ENCODE measurements around the gene GMPPA.

Gene GMPPA

DNA sequence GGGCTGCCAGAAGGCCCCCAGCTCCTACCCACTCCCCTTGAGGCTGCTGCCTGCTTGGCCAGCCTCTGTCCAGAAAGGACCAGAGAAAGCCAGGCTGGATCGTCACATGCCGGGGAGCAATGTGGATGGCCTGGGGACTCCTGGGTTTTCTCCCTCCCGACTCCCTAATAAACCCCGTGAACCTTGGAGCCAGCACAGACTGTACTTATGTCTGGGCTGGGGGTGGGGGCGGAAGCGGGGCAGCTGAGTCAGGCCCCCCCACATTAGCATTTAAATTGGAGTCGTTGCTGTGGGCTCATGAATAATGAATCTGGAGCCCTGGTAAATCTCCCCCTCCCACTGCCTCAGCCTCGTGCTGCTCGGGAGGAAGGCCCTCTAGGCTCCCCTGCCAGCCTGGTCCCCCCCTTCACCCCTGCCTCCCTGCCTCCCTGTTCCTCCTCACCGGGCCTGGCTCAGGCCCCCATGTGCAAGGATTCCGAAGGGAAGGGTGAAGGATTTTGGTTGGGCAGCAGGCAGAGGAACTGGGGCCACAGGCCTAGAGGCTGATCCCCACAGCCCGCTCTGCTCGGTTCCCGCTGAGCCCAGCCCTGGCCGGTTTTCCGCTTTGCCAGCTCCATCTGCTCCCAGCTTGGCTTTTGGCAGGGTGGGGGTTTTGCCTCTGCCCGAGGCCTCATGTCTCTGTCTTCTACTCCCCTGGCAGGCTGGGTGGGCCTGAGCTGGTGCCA is 8.3 kb downstream of the GMPPA start:
- DNase-seq: no peak

GRCh38 chr2:219507581-219508443 is 9.1 kb downstream of the GMPPA start:
- no peak for DNase-seq

DNA sequence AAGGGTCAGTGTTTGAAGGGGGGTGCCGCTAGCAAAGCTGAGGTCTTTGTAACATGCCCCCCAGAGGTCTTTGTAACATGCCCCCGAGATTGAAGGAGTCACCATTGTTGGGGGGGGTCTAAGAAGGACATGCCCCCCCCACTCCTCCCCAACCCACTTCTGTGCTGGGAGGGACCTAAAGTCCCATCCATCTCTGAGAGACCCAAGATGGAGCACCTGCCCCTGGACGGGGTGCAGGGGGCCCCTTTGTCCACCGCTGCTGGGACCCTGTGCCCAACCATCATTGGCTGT is 9.7 kb downstream of the GMPPA start:
- DNase-seq: no peak

DNA sequence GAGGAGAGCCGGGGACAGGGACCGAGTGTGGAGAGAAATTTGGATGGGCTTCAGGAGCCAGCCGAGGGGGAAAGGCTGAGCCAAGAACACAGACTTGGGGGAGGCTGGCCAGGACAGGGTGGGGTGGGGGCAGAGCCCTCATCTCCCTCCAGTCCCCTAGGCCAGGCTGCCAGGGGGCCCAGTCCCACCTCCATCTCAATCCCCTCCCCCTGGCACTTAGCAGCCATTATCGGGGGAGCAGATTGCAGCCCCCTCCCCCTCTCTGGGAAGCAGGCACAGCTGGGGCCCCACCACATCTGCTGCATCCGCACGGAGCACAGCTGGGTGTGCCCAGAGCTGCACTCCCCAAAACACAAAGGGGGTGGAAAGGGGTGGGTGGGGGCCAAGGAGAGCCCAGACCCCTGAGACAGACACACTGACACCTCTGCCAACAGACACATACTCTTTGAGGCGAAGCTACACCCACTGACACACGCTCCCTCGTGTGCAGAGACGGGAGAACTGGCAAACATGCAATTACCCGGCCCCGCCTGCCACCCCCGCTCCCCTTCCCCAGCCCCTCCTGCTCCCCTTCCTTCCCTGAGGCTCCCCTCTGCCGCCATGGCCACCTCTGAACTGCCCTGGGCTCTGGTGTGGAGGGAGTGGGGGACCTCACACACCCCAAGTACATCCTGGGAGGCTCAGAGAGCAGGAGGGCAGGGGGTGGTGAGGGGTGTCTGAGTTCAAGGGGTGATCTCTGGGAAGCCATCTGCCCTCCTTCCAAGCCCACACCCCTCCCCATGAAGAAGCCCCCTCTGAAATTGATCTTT is 10.5 kb downstream of the GMPPA start:
- DNase-seq: no peak

- peak; percentile 57 to 61 for DNase-seq
Observed at GRCh38 chr2:219509780-219510511, 11.3 kb downstream of the GMPPA start.

- no peak for DNase-seq
Observed at GRCh38 chr2:219510512-219511135, 11.9 kb downstream of the GMPPA start.

DNA sequence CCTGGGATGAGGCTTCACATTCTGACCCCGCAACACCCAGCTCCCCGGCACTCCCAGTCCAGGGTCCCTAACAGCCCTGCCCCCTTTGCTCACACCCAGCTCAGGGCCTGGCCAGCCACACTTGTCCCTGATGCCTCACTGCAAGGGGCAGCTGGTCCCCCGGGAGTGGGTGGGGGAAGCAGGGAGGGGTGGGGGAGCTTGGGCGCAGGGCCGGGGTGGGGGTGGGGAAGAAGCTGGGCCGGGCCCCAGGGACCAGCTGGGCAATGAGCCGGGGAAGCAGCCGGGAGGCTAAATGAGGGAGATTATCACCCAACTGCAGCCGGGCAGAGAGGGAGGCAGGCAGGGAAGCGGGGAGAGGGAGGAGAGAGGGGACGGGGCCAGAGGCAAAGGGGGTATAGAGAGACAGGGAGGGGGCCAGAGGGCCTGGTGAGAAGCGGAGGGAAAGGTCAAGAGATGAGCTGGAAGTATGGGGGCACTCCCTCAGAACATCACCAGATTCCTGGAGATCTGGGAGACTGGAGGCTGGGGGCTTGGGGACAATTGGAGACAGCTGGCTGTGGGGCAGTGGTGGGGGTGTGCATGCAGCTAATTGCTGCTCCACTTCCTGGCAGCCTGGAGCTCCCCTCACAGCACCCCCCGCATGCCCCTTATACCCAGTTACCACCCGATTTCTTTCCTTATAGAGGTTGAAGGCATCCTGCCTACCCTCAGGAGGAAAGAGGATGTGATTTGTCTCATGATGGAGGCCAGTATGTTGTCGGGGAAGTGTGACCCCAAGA is 13.0 kb downstream of the GMPPA start:
- DNase-seq: no peak

- DNase-seq: no peak
Observed at GRCh38 chr2:219512524-219513216, 14.0 kb downstream of the GMPPA start.

DNA sequence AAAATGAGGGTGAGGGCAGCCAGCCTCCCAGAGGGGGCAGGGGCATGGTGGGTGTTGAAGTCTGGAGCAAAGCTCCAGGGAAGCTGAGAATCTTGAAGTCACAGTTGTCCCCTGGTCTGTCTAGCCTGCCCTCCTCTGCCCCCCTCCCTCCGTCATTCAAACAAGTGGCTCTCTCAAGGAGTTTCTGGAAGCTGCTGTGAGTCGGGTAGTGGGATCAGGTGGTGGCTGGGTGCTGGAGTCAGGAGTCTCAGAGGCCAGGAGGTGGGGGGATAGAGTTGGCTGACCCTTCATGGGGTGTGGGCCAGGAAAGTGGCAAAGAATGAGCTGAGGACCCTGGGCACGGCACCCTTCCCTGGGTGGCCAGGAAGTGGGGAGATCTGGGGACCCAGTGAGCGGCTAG is 15.1 kb downstream of the GMPPA start:
- DNase-seq: no peak

GRCh38 chr2:219514196-219514761 is 15.6 kb downstream of the GMPPA start, which contains the start of gene ASIC4:
Gene ASIC4 (plus strand): TSS chr2:219514482. CDS start chr2:219514725, 243 bp downstream.
- DNase-seq: no peak

- no peak for DNase-seq
Observed at GRCh38 chr2:219514836-219515235, 16.1 kb downstream of the GMPPA start.

DNA sequence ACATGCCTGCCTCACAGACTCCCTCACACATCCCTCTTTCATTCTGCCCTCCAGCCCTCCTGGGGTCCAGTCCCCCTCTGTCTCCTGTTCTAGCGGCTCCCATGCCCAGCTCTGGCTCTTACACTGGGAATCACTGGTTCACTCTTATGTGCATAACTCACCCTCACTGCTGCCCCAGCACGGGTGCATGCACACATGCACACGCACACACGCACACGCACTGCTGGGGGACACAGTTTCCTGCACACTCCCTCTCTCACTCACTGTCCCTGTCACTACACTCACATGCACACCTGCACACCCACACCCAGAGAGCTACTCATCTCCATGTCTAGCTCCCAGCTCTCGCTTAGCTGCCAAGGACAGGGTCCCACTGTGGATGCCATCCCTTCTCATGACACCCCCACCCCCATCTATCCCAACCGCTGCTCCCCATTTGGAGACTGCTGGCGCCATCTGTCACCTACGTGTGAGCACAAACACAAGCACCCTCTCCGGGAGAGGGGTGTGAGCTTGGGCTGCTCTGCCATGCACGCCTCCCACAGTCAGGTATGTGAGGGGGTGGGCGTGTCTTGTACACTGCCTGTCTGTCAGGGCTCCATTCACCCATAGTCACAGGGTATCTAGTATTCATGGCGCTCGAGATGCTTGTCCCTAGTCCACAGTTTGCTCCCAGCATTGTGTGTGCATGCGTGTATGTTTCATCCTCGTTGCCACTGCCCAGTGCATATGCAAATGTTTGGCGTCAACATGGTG is 17.4 kb downstream of the GMPPA start:
- DNase-seq: no peak

- no peak for DNase-seq
Observed at GRCh38 chr2:219516888-219517287, 18.2 kb downstream of the GMPPA start.

DNA sequence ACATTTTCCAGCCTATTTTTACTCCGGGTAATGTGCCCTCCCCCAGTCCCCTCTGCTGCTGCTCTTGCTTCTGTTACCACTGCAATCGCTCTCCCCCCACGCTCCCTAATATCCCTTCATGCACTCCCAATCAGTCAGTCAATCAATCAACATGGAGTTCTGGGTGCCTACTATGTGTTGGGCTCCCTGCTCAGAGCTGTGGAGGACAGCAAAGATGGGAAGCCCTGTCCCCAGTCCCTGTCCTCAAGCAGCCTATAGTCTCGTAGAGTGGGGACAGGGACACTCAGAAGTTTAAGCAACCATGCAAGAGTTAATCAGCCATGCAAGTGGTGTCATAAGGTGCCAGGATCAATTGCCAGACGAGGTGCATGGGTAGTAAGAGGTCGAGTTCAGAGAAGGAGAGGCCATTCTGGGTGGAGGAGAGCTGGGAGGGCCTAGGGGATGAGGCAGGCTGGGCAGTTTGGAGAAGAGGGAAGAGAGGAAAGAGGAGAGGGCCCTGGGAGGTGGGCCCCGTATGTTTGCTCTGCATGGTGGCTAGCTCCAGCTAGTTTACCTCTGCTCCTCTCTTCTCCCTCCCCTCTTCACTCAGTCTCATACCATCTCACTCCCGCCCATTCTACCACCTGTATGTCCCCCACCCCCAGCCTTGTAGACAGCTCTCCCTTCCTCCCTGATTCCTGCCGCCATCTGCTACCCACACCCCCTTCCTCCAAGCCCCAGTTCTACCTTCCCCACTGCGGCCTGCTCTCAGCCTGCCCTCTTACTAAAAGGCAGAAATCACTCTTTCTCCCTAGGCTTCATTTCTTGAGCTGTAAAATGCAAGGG is 19.5 kb downstream of the GMPPA start:
- no peak for DNase-seq

GRCh38 chr2:219519526-219519916 is 20.8 kb downstream of the GMPPA start:
- DNase-seq: no peak

DNA sequence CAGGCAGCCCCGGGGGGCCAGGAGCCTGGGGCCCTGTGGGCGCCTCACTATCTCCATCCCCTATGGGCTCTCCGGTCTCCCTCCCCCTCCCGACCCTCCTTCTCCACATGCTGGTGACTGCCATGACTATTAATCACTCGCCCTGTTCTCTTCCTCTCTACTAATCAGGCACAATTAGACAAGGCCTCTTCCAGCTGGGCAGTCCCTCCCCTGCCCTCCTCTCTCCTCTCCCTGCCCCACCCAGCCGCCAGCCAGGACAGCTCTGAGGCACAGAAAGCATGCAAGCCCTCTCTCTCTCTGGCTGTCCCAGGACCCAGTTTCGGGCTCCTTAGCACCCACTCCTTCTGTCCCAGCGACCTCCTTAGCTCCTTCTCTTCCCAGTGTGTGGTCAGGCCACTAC is 21.4 kb downstream of the GMPPA start:
- DNase-seq: no peak

- no peak for DNase-seq
Observed at GRCh38 chr2:219521066-219521880, 22.6 kb downstream of the GMPPA start.
